SK-N-DZ (cell line): ENCODE results near the gene ZNF524.
"Not testable (repeated sequence)": the region's sequence is repeated elsewhere in the genome, so short reads cannot be mapped to it uniquely, and the experiment has no call there.

Experiments used
- DNase-seq: peaks from one replicate; pipeline ENCODE4 v3.0.0-alpha.2; 2015; ENCODE audit warnings: low spot score

Gene ZNF524

DNA sequence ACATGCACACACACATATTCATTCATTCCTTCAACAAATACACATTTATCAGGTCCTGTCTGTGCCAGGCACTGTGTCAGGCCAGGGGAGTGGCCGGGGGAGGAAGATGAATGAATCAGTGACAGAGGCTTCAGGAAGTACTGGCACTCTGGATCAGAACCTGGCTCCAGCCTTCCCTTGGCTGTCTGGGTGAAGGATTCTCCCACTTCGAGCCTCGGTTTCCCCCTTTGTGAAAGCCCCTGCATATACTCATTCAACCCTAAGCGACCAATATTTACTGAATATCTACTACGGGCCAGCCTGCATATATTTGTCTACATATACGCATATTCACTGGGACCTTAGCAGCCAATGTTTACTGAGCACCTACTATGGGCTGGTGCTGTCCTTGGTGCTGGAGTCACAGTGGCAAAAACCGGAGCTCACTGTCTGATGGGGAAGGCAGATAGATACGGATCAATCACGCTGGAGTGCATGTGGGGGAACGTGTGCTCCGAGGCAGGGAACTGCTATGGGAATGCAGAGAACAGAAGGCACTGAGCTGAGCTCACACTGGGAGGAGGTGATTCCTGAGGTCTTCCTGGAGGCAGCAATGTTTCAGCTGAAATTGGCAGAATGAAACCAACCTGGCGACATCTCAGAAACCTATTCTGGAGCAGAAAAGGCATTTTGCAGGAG is 18.8 kb upstream of the ZNF524 start:
- DNase-seq: no peak

DNA sequence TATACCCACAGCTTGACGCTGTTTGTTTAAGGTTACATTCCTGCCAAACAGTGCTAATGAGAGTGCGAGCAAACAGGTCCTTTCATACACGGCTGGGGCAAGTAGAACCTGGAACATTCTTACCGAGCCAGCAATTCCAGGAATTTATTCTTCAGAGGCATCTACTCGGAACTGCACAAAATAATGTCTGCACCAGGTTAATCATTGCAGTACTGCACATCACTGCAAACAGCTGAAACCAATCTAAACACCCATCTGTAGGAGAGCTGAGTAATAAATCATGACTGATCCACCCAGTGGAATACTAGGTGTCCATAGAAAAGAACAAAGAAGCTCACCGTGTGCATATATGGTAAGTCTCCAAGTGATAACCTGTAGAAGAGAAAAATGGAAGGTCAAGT is 18.3 kb upstream of the ZNF524 start:
- no peak for DNase-seq

DNA sequence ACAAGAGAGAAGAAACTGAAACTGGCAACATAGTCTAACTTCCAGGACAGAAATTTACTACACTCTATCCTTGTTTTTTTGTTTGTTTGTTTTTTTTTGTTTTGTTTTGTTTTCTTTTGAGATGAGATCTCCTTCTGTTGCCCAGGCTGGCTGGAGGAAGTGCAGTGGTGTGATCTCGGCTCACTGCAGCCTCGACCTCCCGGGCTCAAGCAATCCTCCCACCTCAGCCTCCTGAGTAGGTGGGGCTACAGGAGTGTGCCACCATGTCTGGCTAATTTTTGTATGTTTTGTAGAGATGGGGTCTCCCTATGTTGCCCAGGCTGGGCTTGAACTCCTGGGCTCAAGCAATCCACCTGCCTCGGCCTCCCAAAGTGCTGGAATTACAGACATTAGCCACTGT is 17.8 kb upstream of the ZNF524 start:
- not testable (repeated sequence) for DNase-seq

DNA sequence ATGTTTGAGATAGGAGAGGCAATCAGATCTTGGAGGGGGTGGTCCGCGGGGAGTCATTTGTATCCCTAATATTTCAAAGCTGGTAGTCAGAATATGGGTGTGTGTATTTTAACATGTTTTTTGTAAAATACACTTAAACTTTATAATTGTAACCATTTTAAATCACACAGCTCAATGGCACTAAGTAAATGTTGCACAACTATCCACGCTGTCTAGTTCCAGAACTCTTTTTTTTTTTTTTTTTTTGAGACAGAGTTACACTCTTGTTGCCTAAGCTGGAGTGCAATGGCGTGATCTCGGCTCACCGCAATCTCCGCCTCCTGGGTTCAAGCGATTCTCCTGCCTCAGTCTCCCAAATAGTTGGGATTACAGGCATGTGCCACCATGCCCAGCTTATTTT is 16.2 kb upstream of the ZNF524 start:
- DNase-seq: not testable (repeated sequence)

DNA sequence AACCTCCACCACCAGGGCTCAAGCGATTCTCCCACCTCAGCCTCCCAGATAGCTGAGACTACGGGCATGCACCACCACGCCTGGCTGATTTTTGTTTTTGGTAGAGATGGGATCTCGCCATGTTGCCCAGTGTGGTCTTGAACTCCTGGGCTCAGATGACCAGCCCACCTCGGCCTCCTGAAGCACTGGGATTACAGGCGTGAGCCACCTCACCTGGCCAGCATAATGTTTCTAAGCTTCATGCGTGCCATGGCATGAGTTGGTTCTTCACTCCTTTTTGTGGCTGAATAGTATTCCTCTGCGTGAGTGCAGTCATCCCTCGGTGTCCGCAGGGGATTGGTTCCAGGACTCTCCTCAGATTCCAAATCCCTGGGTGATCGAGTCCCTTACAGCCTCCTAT is 15.2 kb upstream of the ZNF524 start:
- DNase-seq: no peak

DNA sequence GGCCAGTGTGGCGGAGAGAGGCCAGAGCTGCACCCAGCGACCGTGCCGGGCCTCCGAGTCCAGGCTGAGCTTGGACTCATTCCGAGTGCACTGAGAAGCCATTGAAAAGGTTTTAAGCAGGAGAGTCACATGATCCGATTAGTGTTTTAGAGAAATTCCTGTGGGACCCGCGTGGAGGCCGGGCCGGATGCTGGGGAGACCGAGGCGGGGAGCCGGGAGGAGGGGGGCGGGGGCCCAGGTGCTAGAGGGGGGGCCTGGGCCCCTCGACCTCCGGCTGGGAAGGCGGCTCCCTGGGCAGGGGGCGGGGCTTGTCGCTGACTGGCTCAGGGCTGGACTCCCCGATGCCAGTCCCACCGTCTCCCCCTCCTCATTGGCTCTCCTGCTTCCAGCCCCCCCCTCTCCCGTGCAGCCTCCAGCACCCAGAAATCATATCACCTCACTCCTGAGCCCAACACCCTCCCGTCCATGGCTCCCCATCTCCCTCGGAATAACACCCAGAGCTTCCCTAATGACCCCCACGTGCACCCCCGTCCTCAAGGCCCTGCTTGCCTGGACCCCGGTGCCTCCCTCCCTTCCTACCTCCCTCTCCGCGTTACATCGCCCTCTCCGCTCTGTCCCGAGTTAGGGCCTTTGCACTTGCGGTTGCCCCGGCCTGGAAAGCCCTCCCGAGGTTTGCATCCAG is 14.3 kb upstream of the ZNF524 start:
- DNase-seq: peak; percentile 74

DNA sequence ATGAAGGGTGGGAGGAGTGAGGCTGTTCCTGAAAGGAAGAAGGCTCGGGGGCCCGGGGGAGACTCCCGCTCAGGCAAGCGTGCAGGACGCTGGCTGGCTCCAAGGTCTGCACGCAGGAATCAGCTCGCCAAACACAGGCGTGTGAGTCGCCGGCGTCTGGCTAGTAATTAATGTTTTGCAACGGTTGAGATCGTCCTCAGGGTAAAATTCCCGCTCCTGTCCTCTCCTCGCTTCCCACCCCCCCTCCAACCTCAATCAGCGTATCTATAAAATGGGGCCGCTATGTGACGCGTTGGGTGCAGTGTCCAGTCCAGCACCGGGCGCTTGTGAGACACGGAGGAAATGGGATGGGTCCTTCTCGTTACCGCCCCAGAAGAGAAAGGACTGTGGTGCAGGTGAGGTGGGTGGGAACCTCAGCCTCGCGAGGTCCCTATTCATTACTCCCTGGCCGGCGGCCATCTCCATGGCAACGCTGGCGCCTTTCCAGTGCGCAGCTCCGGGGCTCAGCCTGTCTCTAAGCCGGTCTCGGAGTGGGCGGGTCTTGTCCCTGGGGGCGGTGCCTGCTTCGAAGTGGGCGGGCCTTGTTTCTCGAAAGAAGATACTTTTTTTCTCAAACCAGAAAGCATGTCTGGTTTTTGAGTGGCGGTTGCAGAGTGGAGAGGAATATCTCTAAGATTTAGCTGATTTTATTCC is 13.0 kb upstream of the ZNF524 start:
- peak; percentile 89 for DNase-seq

DNA sequence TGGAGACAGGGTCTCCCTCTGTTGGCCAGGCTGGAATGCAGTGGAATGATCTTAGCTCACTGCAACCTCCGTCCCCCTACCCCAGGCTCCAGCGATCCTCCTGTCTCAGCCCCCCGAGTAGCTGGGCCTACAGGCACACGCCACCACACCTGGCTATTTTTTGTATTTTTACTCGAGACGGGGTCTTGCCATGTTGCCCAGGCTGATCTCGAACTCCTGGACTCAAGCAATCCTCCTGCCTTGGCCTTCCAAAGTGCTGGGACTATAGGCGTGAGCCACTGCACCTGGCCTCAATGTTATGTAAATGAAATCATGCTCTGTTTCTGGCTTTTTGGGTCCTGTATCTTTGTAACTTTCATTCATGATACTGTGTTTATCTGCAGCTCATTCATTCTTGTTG is 11.3 kb upstream of the ZNF524 start:
- DNase-seq: no peak

DNA sequence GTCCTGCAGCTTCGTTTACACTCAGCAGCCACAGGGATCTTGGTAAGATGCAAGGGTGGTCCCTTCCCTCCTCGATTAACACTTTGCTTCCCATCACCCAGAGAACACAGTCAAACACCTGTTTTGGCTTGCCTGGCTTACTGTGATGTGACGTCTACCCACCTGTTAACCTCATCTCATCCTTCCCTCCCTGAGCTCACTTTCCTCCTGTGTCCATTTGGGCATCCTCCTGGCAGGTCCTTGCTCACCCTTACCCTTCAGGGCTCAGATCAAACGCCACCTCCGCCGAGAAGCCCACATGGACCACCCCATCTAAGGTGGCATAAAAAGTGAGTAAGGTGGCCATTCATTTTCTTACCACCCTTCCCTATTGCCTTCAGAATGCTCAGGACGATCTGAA is 10.0 kb upstream of the ZNF524 start:
- no peak for DNase-seq

DNA sequence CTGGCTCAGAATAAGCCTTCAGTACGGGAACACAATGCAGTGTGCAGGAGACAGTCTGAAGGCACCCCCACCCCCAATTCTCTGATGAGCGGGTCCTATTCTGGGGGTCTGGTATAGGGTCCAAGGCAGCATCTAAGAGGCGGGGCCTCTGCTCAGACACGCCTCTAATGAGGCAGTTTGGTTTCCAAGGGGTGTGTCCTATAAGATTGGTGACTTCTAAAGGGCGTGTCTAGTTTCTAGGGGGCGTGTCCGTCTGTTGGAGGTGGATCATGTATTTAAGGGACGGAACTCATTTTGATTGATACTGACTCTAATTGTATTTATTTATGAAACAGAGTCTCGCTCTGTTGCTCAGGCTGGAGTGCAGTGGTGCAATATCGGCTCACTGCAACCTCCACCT is 9.5 kb upstream of the ZNF524 start:
- no peak for DNase-seq

DNA sequence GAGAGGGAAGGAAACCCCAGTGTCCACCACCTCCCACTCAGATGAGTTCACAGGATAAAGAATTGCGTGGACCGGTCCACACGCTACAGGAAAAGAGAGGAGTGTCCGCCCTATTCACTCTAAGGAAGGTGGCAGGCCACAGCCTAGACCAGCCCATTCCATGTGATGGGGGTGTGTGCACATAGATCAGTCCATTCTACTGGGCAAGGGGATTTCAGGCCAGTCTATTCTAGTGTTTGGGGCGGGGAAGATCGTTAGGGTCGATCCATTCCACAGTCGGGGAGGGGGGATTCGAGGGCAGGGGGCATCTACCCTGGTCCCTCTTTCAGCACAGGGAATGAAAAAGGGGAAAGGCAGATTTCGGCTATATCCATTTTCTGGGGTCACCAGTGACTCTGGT is 8.5 kb upstream of the ZNF524 start:
- DNase-seq: no peak

DNA sequence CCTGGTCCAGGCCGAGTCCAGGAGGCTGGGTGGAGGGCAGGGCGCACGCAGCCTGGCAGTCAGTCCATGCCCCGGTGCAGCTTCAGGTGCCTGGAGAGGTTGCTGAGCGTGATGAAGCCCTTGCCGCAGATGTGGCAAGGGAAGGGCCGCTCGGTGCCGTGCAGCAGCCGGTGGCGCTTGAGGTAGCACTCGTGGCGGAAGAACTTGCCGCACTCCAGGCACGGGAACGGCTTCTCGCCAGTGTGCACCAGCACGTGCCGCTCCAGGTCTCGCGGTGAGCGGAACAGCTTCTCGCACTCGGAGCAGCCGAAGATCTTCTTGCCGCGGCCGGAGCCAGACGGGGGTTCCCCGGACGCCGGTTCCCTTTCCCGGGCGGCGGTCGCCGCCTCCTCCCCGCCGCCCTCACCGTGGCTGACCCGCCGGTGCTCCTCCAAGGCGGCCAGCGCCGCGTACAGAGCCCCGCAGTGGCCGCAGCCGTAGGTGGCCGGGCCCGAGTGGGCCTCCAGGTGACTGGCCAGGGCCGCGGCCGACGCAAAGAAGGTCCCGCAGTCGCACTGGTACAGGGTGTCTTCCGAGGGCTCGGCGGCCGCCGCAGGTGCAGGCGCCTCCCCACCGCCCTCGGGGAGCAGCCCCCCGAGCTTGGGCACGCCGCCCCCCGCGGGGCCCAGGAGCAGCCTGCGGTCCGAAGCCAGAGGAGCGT is 7.5 kb upstream of the ZNF524 start:
- no peak for DNase-seq

DNA sequence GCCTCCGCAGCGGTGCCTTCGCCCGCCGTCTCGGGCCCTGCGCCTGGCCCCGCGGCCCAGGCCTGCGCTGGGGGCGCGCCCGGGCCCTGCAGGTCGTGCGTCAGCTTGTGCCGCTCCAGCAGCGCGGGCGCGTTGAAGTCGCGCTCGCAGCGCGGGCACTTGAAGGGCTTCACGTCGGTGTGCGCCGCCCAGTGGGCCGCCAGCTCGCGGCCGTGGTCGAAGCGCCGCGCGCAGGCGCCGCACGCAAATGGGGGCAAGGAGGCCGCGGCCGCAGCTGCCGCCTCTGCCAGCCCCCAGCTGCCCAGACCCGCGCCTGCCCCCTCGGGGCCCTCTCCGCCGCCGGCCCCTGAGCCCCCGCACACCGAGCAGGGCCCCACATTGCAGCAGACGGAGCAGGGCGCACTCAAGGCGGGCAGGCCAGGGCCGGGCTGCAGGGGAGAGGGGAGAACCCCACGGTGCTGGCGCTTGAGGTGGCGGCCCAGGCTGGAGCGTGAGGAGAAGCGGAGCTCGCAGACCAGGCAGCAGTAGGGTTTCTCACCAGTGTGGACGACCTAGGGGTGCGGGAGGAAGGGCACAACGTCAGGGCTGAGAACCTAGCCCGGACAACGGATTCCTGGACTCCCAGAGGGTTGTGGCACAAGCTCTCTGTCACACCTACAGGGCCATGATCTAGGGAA is 6.9 kb upstream of the ZNF524 start:
- DNase-seq: no peak

DNA sequence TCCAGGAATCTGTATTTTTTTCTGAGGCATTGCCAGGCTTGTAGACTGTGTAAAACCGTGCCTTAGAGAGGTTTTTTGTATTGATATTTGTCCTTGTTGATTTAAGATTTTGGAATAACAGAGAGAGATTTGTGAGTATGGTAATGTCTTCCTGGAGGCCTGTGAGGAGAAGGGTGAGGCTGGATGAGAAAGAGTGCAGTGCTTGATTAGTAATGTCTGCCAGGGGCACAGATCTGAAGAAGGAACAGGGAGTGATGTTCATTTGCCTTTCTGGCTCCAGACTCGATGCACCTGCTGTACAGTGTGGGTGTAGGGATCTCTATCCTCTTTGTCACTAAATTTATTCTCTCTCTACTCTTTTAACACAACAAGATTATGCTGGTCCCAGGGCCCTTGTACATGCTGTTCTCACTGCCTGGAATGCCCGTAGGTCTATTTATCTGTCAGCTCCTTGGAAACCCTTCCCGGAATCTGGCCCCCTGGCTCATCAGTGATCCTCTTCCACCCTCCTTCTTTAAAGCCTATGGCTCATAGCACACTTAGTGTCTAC is 5.0 kb upstream of the ZNF524 start:
- no peak for DNase-seq

DNA sequence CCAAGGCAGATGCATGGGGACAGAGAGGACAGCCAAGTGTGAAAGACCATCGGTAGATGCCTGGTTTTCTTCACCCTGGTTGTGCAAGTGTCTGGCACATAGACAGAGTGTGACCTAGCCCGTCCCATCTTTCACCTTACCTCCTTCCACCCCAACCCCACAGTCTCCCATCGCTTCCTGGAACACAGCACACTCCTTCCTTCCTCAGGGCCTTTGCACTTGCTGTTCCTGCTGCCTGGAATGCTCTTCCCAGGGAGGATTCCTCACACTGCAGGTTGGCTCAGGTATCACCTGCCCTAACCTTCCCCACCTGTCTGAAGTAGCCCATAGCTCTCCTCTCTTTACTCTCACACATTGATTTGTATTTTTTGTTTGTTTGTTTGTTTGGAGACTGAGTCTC is 3.8 kb upstream of the ZNF524 start:
- DNase-seq: no peak

DNA sequence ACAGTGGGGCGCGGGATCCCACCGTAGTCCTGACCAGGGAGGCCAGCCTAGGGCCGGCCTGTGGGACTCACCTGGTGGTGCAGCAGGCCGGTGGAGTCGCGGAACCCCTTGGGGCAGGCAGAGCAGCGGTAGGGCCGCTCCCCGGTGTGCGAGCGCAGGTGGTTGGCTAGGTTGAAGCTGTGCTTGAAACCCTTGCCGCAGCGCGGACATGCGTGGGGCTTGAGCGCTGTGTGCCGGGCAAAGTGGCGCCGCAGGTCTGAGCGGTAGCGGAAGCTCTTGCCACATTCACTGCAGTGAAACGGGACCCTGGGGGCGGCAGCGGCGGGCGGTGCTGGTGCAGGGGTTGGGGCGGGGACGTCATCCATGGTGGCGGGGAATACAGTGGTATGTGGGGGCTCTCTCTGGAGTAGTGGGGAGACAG is 2.6 kb upstream of the ZNF524 start:
- DNase-seq: no peak

DNA sequence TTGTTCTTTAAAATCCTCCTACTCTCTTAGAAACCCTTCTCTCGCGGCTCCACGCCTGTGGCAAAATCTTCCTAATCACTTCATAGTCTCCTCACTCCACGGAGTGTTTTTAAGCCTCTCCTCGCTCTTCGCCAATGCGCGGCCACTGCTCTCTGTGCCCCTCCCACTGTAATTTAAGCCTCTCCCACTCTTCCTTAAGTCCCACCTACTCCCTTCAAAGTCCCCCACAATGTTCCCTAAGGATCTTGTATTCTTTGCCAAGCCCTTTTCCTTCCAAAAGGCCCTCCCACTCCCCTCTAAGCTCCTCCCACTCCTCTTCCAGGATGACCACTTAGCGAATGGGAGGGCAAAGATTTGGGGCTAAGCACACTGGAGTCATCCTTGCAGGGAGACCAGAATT is 2.1 kb upstream of the ZNF524 start:
- no peak for DNase-seq

DNA sequence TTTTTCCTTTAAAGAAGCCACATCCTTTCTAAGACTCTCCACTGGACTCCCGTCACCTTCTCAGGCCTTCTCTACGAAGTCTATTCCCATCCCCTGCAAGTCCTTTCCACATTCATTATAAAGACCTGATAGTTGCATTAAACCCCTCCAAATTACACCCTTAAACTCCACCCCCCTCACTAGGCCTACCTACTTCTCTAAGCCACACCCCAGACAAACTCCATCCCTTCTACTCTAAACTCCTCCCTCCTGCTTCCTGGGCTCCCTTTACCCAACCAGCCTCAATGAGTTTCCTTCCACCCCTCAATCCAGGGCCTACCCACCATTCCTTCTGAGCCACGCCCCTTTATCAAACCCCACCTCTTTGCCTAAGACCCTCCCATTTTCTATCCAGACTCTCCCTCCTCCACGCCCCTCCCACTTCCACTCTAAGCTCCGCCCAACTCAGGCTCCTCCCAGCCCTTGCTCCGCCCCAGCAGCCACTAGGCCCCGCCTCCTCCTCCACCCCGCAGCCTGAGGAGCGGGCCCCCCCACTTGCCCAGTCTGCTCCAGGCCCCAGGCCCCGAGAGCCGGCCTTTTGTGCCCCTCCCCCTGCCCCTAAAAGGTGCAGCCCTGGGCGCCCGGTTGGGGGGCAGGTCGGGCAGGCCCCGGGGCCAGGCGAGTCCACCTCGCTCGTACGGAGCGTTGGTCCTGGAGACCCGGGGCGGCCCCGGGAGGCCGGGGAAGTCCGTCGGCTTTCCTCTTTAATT is 1.2 kb upstream of the ZNF524 start:
- DNase-seq: peak; percentile 93

DNA sequence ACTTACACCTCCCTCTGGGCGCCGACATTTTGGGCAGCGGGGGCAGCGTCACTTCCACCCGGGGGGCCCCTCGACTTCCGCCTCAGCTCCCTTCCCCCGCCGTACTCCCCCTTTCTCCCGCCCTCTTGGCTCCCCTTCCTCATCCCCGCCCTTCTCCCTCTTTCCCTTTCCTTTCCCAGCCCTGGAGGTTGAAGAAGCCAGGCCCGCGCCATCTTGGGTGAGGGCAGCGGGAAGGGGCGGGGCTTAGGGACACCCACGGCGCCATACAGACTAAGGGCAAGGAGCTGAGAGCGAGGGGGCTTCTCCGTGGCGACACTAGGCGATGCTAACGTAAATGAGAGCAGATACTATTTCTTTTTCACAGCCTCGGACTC is 633 bp upstream of the ZNF524 start, which contains the start of gene FIZ1:
FIZ1 (minus strand) TSS at position 50 of the 374 bp plus-strand sequence. CDS start 1,652 bp downstream, outside the sequence.
- DNase-seq: peak; percentile 95

DNA sequence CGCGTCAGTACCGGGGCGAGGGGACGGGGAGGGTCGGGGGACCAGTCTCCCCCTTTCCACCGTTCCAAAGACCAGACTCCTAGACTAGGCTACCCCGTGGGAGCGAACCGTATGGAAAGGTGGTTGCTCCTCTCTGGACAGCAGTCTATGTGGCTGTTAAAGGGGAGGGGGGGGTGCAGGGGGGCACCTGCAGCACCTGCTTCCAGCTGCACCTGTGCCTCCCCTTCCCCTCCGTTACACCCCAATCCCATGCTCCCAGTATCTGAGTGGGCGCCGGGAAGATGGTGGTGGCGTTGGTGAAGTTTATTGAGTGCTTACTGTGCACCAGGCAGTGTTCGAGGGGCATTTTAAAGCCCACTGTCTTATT is 557 bp downstream of the ZNF524 start:
- no peak for DNase-seq

DNA sequence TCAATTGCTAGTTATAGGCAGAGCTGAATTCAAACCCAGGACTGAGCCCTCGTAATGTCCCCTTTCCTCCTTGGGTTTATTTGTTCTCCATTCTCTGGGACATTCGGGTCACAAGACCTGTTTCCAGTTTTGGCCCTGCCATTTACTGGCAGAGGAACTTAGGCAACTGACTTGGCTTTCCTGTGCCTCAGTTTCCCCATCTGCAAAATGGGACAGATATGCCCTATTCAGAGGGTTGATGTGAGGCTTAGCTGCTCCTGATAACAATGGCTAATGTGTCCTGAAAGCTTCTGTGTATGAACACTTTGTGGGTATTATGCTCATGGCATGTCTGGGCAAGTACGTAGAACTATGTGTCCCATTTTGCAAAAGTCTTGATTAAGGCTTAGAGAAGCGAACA is 996 bp downstream of the ZNF524 start:
- no peak for DNase-seq
